GM21360 (cell line): ENCODE data around the gene NR2C2.

Experiments used
- ATAC-seq: cut with Tn5 transposase; IDR thresholded peaks from one replicate; pipeline ENCODE4 v1.9.1; 2021; ENCODE audit warnings: mild to moderate bottlenecking, moderate library complexity; ENCODE audit not compliant: unreplicated experiment

Gene NR2C2

DNA sequence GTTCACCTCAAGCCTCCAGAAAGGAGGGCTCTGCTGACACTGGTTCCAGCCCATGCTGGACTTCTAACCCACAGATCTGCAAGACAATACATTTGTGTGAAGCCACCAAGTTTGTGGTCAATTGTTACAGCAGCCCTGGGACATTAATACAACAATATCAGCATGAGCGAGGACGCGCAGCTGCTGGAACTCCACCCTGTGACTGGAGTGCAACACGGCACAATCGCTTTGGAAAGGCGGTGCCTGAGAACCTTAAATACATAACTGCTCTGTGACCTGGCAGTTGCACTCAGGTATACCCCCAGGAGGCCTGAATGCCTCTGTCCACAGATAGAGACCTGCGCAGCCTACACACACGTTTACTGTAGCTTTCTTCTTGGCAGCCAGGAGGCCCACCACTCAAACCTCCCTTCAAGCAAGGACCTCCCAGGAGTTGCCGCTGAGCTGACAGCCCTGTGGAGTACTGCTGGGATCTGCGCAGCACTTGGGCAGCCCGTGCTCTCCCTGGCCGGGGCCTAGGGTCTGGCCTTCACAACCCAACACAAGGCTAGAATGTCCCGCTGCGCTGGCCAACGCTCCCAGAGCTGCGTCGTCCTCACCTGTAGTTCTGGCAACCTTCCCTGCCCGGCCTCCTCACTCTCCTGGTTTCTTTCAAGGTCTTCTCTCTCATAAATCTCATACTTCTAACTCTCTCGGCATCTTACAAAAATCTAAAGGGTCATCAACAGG is 109.5 kb downstream of the NR2C2 start:
- ATAC-seq = no peak

DNA sequence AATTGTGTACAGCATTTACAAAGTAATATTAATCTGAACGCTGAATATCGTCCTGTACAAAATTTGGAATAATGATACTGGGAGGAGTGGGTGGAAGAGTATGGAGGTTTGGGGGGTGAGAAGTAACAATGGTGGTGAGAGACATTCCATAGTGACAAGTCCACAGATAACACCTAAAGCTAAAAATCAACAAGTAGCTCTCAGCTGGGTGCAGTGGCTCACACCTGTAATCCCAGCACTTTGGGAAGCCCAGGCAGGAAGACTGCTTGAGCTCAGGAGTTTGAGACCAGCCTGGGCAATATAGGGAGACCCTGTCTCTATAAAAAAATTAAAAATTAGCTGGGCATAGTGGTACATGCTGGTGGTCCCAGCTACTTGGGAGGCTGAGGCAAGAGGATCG is 112.6 kb downstream of the NR2C2 start:
- ATAC-seq = no peak

- no peak for ATAC-seq
Measured at GRCh38 chr3:15063238-15063637, 115.9 kb downstream of the NR2C2 start.

GRCh38 chr3:15063656-15064286 is 116.4 kb downstream of the NR2C2 start:
- no peak for ATAC-seq

- no peak for ATAC-seq
Measured at GRCh38 chr3:15064299-15064834, 117.0 kb downstream of the NR2C2 start.

DNA sequence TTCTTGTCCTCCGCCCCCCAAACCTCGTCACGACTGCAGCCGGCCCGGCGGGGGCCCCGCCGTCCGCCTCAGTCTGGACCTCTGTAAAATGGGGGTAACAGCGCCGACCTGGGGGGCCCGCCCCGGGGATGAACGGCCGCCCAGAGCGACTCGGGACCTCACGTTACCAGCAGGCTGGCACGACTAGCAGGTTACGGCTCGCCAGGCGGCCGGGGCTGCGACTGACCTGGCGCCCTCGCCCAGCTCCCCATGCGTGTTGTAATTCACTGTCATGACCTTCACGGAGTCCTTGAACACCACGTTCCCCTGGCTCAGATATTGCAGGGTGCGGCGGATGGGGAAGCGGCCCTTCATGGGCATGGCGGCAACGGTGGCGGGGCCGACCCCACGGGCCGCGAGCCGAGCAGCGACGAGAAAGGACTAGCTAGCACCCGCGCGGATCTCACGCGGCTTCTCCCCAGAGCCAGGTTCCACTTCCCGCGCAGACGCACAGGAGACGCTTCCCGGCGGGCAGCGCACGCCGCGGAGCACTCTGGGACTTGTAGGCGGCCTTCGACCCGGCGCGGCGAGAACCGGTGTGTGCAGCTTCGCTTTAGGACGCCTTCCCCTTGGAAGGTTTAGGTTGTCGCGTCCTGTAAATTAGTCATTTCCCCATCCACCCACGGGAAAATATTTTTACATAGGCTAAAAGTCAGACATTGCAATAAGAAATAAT is 117.6 kb downstream of the NR2C2 start, which contains the start of gene MRPS25:
Gene MRPS25, minus strand, starts transcription at position 481 of the 715 bp plus-strand sequence. Its CDS starts 121 bp downstream, at position 360.
- peak; percentile 93 for ATAC-seq

DNA sequence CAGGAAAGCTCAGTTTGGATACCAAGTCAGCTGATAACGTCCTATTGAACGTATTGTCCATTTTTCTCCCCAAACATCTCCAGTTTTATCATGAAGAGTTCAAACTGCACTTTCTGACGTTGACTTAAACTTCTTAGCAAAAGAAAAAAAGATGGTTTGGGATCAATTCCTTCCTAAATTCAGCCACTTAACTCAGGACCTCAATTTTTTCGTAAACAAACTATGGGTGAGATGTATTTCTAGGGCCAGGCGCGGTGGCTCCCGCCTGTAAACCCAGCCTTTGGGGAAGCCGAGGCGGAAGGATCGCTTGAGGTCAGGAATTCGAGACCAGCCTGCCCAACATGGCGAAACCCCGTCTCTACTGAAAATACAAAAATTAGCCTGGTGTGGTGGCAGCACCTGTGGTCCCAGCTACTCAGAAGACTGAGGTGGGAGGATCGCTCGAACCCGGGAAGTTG is 118.2 kb downstream of the NR2C2 start:
- ATAC-seq = no peak

GRCh38 chr3:15066467-15066866 is 119.1 kb downstream of the NR2C2 start:
- ATAC-seq = no peak

- no peak for ATAC-seq
Measured at GRCh38 chr3:15069441-15069840, 122.1 kb downstream of the NR2C2 start.

- ATAC-seq = no peak
Measured at GRCh38 chr3:15071699-15072098, 124.3 kb downstream of the NR2C2 start.

- no peak for ATAC-seq
Measured at GRCh38 chr3:15074500-15074899, 127.1 kb downstream of the NR2C2 start.

GRCh38 chr3:15079091-15079490 is 131.7 kb downstream of the NR2C2 start:
- ATAC-seq = no peak

DNA sequence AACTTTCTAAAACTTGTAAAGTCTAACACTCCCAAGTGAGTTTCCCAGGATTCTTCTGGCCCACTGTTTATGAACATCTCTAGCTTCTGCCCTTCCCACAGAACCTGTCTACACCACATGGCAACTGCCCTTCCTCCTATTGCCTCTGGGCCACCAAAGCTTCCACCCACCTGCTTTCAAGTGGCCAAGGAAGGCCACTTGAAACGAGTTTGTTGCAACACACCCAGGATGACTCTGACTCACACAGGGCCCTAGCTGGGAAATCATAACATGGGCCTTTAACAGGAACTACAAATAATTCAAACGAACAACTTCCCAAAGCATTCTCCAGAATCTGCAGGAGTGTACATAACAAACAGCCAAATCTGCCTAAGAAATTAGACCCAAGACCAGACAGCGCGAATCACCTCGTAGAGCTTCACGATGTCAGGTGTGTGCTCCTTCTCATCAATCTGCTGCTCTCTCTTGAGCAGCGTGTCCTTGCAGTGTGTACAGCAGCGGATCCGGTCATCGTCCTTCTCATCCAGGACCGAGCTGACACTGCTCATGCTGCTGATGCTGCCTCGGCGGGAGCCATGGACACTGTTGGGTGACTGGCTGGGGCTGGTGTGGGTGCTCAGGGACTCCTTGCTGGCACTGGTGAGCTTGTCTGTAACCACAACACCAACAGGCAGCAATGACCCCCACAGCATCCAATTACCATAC is 134.7 kb downstream of the NR2C2 start:
- no peak for ATAC-seq

GRCh38 chr3:15083252-15083651 is 135.9 kb downstream of the NR2C2 start:
- ATAC-seq = no peak

DNA sequence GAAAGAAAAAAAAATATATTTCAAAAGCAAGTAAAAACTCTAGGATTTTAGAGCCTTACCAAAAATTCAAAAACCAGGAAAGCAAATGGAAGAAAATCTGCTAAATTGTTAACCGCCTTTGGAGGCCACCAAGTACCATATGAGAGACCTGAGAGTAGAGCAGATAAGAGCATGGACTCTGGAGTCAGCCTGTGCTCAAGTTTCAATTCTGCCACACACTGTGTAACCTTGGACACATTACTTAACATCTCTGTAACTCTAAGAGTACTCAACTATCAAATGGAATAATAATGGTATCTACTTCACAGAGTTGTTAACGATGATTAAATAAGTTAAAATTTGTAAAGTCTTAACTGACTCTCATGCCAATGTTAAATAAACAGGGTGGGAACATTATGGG is 138.9 kb downstream of the NR2C2 start:
- no peak for ATAC-seq

DNA sequence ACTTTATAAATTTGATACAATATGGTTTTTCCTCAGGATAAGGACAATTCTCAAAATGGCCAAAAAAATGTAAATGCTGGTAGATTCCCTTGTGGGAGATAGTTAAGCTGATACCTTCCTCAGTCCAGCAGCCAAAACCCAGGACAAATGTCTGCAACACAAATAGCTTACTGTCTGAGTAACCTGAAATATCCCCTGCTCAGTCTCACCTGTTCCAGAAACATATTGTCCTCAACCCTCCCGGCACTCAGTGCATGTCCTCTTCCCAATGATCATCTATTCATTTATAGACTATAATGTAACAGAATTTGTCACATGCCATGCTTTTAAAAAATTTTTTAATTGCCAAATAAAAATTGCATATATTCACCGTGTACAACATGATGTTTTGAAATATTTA is 139.3 kb downstream of the NR2C2 start:
- ATAC-seq = no peak

GRCh38 chr3:15089201-15089600 is 141.8 kb downstream of the NR2C2 start:
- ATAC-seq = no peak

DNA sequence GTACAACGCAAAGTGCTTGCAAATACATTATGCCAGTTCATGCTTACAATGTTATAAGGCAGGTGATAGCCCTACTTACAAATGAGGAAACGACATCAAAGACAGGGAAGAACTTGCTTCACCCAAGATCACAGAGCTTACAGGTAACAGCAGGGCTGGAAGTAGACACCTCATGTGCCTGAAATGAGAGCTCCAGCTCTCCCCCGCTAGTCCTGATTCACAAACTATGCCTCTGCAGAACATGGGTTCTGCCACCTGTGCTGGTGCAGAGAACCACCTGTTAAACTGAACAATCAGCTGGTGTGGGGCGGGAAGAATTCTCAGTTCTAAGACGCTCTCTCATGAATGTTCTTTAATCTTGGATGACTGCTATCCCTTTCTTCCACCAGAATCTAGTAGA is 144.2 kb downstream of the NR2C2 start:
- ATAC-seq = no peak

- no peak for ATAC-seq
Measured at GRCh38 chr3:15092686-15093085, 145.3 kb downstream of the NR2C2 start.

- ATAC-seq = no peak
Measured at GRCh38 chr3:15094187-15094875, 146.9 kb downstream of the NR2C2 start.
